Left ventricle myocardium inferior (tissue), 1 donor: Measurements from ENCODE around the gene ZNF165. TPM values are rescaled to one million over a fixed set of nuclear protein-coding genes. Genes with fewer than 3 reads are reported as not detected.
"Not testable (repeated sequence)": the region's sequence is repeated elsewhere in the genome, so short reads cannot be mapped to it uniquely, and the experiment has no call there.

Source experiments
- DNase-seq: peaks from one replicate; pipeline ENCODE4 v3.0.0-alpha.2; 2020
- H3K27ac ChIP-seq: fragments of 200-600 bp; replicated peaks from 2 replicates; pipeline ENCODE4 v1.8.0; 2021
- H3K27me3 ChIP-seq: fragments of 200-600 bp; 2 replicates; pipeline ENCODE4 v1.8.0; 2021; ENCODE audit warnings: low read depth
- H3K36me3 ChIP-seq: fragments of 200-600 bp; 2 replicates; pipeline ENCODE4 v1.8.0; 2021
- H3K4me1 ChIP-seq: fragments of 200-600 bp; 2 replicates; pipeline ENCODE4 v1.8.0; 2021
- H3K4me3 ChIP-seq: fragments of 200-600 bp; 2 replicates; pipeline ENCODE4 v1.8.0; 2021; ENCODE audit warnings: mild to moderate bottlenecking, moderate library complexity
- H3K9me3 ChIP-seq: fragments of 200-600 bp; replicated peaks from 2 replicates; pipeline ENCODE4 v1.8.0; 2021
- intact Hi-C: fragments of 100-400 bp; cut with micrococcal nuclease; formaldehyde crosslinking; loops from one replicate; pipeline ENCODE4 v1.11.0; 2022
- long read RNA-seq: library from polyadenylated mRNA; unstranded; transcript quantifications from one replicate; pipeline ENCODE4 v2.0.0, GENCODE V29; 2021
- total RNA-seq: library from RNA; stranded (reverse); fragmentation: NEBNext Ultra II Directional; extraction: Animal tissue kit (Norgen Biotek cat#: 25700); gene quantifications from one replicate; pipeline ENCODE4 v1.2.1, GENCODE V29; 2021
- TF ChIP-seq, protein P1 (sequence below): fragments of 200-600 bp; IDR thresholded peaks from 2 replicates; pipeline ENCODE4 v1.8.0; 2021; ENCODE audit warnings: antibody characterized with exemption, mild to moderate bottlenecking, borderline replicate concordance
- donor health status: DM: no; HTN: yes; CAD: no; lungs with severe emphysema.

The ZNF165 gene
- total RNA-seq = 0.55 TPM
- long read RNA-seq = 0 reads

DNA sequence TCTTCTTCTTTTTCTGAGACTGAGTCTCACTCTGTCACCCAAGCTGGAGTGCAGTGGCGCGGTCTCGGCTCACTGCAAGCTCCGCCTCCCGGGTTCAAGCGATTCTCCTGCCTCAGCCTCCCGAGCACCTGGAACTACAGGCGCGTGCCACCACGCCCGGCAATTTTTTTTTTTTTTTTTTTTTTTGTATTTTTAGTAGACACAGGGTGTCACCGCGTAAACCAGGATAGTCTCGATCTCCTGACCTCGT is at the start of gene ZNF165:
TSS of gene ZNF165 (plus strand) at position 188 of the 250 bp plus-strand sequence. CDS start 4,913 bp downstream, outside the sequence.
- H3K9me3 ChIP-seq, DNase-seq, intact Hi-C loops, H3K36me3 ChIP-seq, H3K27me3 ChIP-seq: not testable (repeated sequence)
- Histone ChIP-seq H3K27ac (peak within 1 kb of the TSS; percentile 89), H3K4me1 (peaks cover 20% of the 10 kb centered on the region), H3K4me3 (peak within 1 kb of the TSS; percentile 78)

DNA sequence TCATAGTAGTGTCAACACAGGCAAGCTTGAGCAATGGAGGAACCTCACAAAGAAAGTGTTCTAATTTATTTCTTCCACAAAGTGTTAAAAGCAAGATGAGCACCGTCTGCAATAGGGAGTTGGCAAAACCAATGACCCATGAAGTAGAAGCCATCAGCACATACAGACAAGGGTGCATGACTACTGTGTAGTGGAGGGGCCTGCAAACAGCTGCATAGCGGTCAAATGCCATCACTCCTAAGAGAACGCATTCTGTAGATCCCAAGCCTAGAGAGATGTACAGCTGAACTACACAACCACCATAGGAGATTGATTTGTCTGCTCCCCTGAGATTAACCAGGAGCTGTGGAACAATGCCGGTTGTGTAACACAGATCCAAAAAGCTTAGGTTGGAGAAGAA is 26.8 kb upstream of the ZNF165 start:
- H3K9me3 ChIP-seq = no peaks in the 10 kb centered on the region
- TF ChIP-seq, protein P1, sequence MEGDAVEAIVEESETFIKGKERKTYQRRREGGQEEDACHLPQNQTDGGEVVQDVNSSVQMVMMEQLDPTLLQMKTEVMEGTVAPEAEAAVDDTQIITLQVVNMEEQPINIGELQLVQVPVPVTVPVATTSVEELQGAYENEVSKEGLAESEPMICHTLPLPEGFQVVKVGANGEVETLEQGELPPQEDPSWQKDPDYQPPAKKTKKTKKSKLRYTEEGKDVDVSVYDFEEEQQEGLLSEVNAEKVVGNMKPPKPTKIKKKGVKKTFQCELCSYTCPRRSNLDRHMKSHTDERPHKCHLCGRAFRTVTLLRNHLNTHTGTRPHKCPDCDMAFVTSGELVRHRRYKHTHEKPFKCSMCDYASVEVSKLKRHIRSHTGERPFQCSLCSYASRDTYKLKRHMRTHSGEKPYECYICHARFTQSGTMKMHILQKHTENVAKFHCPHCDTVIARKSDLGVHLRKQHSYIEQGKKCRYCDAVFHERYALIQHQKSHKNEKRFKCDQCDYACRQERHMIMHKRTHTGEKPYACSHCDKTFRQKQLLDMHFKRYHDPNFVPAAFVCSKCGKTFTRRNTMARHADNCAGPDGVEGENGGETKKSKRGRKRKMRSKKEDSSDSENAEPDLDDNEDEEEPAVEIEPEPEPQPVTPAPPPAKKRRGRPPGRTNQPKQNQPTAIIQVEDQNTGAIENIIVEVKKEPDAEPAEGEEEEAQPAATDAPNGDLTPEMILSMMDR = no peak
- no peaks in the 10 kb centered on the region for H3K36me3 ChIP-seq
- DNase-seq = no peak
- peaks cover 21% of the 10 kb centered on the region for H3K27me3 ChIP-seq
- H3K4me3 ChIP-seq = no peak overlapping the region
- intact Hi-C loops = no loop called here
- no peak overlapping the region for H3K27ac ChIP-seq
- H3K4me1 ChIP-seq = no peaks in the 10 kb centered on the region

DNA sequence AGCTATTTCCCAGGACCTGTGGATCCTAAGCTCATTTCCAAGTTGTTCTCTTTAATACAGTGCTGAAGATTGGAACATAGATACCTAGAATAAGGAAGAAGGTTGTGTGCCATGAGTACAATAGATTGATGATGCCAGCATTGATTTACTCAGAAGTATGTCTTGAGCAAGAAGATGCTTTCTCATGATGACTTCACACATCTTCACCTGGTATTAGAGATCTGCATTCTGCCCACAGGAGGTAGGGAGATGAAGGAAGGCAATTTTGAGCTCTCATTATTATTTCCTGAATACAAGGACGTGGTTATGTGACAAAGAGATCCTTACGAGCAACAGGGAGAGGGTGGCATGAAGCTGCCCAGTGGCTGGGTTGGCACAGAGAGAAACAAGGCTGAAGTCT is 20.0 kb upstream of the ZNF165 start:
- intact Hi-C loops = no loop called here
- no peak for DNase-seq
- no peaks in the 10 kb centered on the region for H3K9me3 ChIP-seq
- H3K27me3 ChIP-seq = peaks cover 53% of the 10 kb centered on the region
- no peak overlapping the region for H3K4me3 ChIP-seq
- no peaks in the 10 kb centered on the region for H3K36me3 ChIP-seq
- H3K4me1 ChIP-seq = no peaks in the 10 kb centered on the region
- TF ChIP-seq, protein P1 = no peak
- H3K27ac ChIP-seq = no peak overlapping the region

DNA sequence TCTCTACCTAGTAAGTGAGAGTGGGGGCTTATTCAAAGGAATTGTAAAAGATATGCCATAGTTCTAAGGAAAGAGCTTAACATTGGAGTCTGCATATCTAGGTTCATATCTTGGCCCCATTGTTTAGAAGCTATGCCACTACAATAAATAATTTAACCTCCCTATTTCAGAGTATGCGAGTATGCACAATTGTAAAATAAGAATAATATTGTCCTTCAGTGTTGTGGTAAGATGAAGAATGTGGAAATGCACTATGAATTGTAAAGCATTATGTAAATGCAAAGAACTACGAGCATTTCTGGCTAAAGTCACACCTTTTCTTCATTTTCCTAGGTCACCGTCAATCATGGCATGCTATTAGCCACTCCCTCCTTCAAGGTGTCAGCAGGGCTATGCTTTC is 16.1 kb upstream of the ZNF165 start:
- TF ChIP-seq, protein P1 = no peak
- intact Hi-C loops = no loop called here
- Histone ChIP-seq H3K4me3 (no peak overlapping the region), H3K9me3 (no peaks in the 10 kb centered on the region), H3K4me1 (no peaks in the 10 kb centered on the region), H3K27ac (no peak overlapping the region), H3K27me3 (peaks cover 87% of the 10 kb centered on the region), H3K36me3 (no peaks in the 10 kb centered on the region)
- no peak for DNase-seq

DNA sequence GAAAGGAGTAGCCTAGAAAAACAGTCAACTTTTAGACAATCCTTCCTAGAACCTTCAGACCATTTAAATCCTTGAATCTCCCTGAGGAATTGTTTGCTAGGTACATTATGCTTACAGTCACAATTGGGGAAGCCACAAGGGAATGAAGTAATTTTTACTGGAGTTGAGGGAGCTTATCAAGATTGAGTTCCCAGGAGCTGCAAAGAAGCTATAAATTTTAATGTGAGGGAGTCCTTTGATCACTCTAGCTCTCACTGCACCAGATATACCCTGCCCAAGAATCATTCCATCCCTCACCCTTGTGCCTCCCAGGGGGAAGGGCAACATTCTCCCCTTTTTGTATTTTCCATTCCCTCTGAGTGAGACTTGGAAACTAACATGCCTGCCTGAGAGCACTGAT is 12.3 kb upstream of the ZNF165 start:
- DNase-seq = no peak
- no peak overlapping the region for H3K27ac ChIP-seq
- peaks cover 68% of the 10 kb centered on the region for H3K27me3 ChIP-seq
- no peak overlapping the region for H3K4me3 ChIP-seq
- H3K4me1 ChIP-seq = no peaks in the 10 kb centered on the region
- TF ChIP-seq, protein P1 = no peak
- no peaks in the 10 kb centered on the region for H3K36me3 ChIP-seq
- H3K9me3 ChIP-seq = no peaks in the 10 kb centered on the region
- intact Hi-C loops = no loop called here

DNA sequence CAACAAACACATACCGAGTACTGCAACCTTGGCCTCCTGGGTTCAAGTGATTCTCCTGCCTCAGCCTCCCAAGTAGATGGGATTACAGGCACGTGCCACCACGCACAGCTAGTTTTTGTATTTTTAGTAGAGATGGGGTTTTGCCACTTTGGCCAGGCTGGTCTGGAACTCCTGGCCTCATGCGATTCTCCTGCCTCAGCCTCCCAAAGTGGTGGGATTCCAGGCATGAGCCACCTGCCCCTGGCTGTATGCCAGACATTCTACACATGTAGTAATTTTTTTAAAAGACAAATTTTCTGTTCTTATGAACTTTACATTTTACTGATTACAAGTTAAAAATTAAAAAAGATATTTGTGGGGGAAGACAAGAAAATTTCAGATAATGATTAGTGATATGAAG is 9.4 kb upstream of the ZNF165 start:
- H3K4me1 ChIP-seq, H3K36me3 ChIP-seq, H3K9me3 ChIP-seq, intact Hi-C loops, H3K27ac ChIP-seq, H3K4me3 ChIP-seq, DNase-seq: not testable (repeated sequence)
- H3K27me3 ChIP-seq = peaks cover 41% of the 10 kb centered on the region

DNA sequence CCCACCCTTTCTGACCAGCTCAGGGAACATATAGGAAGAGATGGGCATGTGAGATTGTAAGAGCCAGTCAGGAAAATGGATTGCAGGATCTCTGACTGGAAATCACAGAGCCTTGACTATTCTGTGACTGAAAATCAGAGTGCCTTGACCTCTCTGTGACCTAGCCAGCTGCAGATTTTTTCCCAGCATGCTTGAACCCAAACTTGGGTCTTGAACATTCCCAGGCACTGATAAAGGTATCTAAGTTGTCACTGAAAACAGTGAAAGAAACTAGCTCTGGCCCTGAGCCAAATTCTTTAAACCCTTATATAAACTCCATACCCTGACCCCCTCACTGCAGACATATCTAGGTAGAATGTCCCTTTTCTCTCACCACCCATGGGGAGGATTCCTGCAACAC is 2.3 kb upstream of the ZNF165 start:
- TF ChIP-seq, protein P1 = no peak
- intact Hi-C loops = no loop called here
- Histone ChIP-seq H3K9me3 (no peaks in the 10 kb centered on the region), H3K27me3 (no peaks in the 10 kb centered on the region), H3K4me1 (peaks cover 20% of the 10 kb centered on the region), H3K27ac (no peak overlapping the region), H3K4me3 (no peak overlapping the region), H3K36me3 (no peaks in the 10 kb centered on the region)
- no peak for DNase-seq
